Measurements from ENCODE around the gene SPESP1.

SPESP1 gene

DNA sequence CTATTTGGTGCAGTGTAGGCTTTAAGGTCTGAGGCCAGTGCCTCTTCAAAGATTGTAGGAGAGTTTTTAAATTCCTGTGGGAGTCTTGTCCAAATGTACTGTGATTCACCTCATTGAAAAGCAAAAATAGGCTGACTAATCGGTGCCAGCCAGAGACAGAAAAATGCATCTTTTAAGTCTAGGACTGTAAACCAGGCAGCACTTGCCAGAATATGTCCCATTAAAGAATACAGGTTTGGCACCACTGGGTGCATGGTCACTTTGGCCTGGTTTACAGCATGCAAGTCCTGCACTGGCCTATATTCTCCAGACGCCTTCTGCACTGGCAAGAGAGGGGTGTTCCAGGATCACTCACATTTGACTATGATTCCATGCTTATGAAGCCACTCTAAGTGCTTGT, 63.8 kb downstream of the SPESP1 start:
- no peak for DNase-seq

- DNase-seq, result no peak
These were observed 64.8 kb downstream of the SPESP1 start for GRCh38 chr15:68994981-68995761.

Measured in SHP77 treated with DMSO at 0.1 percent for 48 hours (cell line).